Measurements from ENCODE around the gene TRMU.

TRMU gene

DNA sequence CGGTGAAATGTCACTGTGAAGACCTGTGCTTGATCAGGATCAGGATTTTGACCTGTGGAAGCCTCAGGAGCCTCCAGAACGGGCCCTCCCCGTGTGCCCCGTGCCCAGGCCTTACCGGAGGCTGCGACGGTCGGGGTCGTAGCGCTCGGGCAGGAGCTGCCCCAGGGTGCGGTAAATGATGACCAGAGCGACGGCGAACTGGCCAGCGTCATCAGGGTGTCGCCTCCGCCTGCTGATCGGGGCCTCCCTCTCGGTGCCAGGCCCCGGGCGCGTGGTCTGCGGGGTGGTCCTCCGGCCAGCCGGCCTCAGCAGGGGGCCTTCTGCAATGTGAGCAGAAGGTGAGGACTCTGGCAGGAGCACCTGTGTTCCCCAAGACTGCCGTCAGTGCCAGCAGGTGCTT is 46.2 kb downstream of the TRMU start:
- no peak for TF ChIP-seq RAD21 (IDR thresholded peaks at IDR 0.05; ENCODE audit: low read depth)
- no peak for TF ChIP-seq ZBTB7A (IDR thresholded peaks at IDR 0.05; ENCODE audit: low read depth)
- TF ChIP-seq, protein P1, sequence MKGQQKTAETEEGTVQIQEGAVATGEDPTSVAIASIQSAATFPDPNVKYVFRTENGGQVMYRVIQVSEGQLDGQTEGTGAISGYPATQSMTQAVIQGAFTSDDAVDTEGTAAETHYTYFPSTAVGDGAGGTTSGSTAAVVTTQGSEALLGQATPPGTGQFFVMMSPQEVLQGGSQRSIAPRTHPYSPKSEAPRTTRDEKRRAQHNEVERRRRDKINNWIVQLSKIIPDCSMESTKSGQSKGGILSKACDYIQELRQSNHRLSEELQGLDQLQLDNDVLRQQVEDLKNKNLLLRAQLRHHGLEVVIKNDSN (IDR thresholded peaks at IDR 0.05): no peak

- no peak for TF ChIP-seq ZBTB7A (IDR thresholded peaks at IDR 0.05; ENCODE audit: low read depth)
- no peak for TF ChIP-seq EGR1 (IDR thresholded peaks at IDR 0.05)
- no peak for TF ChIP-seq RAD21 (IDR thresholded peaks at IDR 0.05; ENCODE audit: low read depth)
- no peak for TF ChIP-seq TAF1 (IDR thresholded peaks at IDR 0.05; ENCODE audit: low read depth)
- no peak for TF ChIP-seq TCF12 (IDR thresholded peaks at IDR 0.05; ENCODE audit: low read depth)
- TF ChIP-seq, protein P2, sequence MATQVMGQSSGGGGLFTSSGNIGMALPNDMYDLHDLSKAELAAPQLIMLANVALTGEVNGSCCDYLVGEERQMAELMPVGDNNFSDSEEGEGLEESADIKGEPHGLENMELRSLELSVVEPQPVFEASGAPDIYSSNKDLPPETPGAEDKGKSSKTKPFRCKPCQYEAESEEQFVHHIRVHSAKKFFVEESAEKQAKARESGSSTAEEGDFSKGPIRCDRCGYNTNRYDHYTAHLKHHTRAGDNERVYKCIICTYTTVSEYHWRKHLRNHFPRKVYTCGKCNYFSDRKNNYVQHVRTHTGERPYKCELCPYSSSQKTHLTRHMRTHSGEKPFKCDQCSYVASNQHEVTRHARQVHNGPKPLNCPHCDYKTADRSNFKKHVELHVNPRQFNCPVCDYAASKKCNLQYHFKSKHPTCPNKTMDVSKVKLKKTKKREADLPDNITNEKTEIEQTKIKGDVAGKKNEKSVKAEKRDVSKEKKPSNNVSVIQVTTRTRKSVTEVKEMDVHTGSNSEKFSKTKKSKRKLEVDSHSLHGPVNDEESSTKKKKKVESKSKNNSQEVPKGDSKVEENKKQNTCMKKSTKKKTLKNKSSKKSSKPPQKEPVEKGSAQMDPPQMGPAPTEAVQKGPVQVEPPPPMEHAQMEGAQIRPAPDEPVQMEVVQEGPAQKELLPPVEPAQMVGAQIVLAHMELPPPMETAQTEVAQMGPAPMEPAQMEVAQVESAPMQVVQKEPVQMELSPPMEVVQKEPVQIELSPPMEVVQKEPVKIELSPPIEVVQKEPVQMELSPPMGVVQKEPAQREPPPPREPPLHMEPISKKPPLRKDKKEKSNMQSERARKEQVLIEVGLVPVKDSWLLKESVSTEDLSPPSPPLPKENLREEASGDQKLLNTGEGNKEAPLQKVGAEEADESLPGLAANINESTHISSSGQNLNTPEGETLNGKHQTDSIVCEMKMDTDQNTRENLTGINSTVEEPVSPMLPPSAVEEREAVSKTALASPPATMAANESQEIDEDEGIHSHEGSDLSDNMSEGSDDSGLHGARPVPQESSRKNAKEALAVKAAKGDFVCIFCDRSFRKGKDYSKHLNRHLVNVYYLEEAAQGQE (IDR thresholded peaks at IDR 0.05; ENCODE audit: low read depth): no peak
- TF ChIP-seq, protein P3, sequence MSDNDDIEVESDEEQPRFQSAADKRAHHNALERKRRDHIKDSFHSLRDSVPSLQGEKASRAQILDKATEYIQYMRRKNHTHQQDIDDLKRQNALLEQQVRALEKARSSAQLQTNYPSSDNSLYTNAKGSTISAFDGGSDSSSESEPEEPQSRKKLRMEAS (IDR thresholded peaks at IDR 0.05): no peak
- TF ChIP-seq CREB1 (IDR thresholded peaks at IDR 0.05; ENCODE audit: low read depth): no peak
Measured at GRCh38 chr22:46382524-46382923, 47.0 kb downstream of the TRMU start.

DNA sequence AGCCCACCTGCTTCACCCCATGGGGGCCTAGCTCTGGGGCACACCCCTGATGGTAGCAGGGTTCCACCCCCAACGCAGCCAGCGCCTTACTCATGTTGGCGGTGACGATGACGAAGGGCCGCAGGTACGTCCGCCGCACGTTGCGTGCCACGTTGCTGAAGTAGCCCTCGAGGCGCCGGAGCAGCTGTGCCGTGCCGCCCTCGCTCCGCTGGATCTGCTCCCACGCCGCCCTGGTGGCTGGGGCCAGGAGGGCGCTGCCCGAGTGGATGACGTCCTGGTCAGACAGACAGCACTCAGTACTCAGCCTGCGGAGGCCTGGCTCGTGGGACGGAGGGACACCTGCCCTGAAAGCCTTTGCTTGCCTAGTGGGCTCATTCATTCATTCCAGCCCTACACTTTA is 50.8 kb downstream of the TRMU start:
- TF ChIP-seq, protein P1 (IDR thresholded peaks at IDR 0.05): no peak
- TF ChIP-seq TCF12 (IDR thresholded peaks at IDR 0.05; ENCODE audit: low read depth): no peak
- TF ChIP-seq, protein P3 (IDR thresholded peaks at IDR 0.05): no peak
- TF ChIP-seq YY1 (IDR thresholded peaks at IDR 0.05; ENCODE audit: low read depth): no peak
- TF ChIP-seq TAF1 (IDR thresholded peaks at IDR 0.05; ENCODE audit: low read depth): no peak
- no peak for TF ChIP-seq CREB1 (IDR thresholded peaks at IDR 0.05; ENCODE audit: low read depth)
- TF ChIP-seq, protein P2 (IDR thresholded peaks at IDR 0.05; ENCODE audit: low read depth): no peak
- TF ChIP-seq CEBPB (IDR thresholded peaks at IDR 0.05): no peak
- TF ChIP-seq FOXM1 (IDR thresholded peaks at IDR 0.05; ENCODE audit: borderline replicate concordance, low read depth): no peak

GRCh38 chr22:46387748-46388147 is 52.2 kb downstream of the TRMU start:
- no peak for TF ChIP-seq CREB1 (IDR thresholded peaks at IDR 0.05; ENCODE audit: low read depth)
- no peak for TF ChIP-seq TAF1 (IDR thresholded peaks at IDR 0.05; ENCODE audit: low read depth)
- TF ChIP-seq EGR1 (IDR thresholded peaks at IDR 0.05): no peak
- TF ChIP-seq NFIC (IDR thresholded peaks at IDR 0.05): no peak
- TF ChIP-seq YY1 (IDR thresholded peaks at IDR 0.05; ENCODE audit: low read depth): no peak
- no peak for TF ChIP-seq CEBPB (IDR thresholded peaks at IDR 0.05)
- TF ChIP-seq TCF12 (IDR thresholded peaks at IDR 0.05; ENCODE audit: low read depth): no peak
- no peak for TF ChIP-seq FOXM1 (IDR thresholded peaks at IDR 0.05; ENCODE audit: borderline replicate concordance, low read depth)

- no peak for TF ChIP-seq ZBTB7A (IDR thresholded peaks at IDR 0.05; ENCODE audit: low read depth)
- no peak for TF ChIP-seq EGR1 (IDR thresholded peaks at IDR 0.05)
- TF ChIP-seq, protein P1 (IDR thresholded peaks at IDR 0.05): no peak
- TF ChIP-seq FOXM1 (IDR thresholded peaks at IDR 0.05; ENCODE audit: borderline replicate concordance, low read depth): no peak
- no peak for TF ChIP-seq CREB1 (IDR thresholded peaks at IDR 0.05; ENCODE audit: low read depth)
- TF ChIP-seq, protein P3 (IDR thresholded peaks at IDR 0.05): no peak
- TF ChIP-seq RAD21 (IDR thresholded peaks at IDR 0.05; ENCODE audit: low read depth): no peak
- no peak for TF ChIP-seq TCF12 (IDR thresholded peaks at IDR 0.05; ENCODE audit: low read depth)
- TF ChIP-seq, protein P2 (IDR thresholded peaks at IDR 0.05; ENCODE audit: low read depth): no peak
- no peak for TF ChIP-seq TAF1 (IDR thresholded peaks at IDR 0.05; ENCODE audit: low read depth)
- no peak for TF ChIP-seq TEAD4 (IDR thresholded peaks at IDR 0.05)
- TF ChIP-seq NFIC (IDR thresholded peaks at IDR 0.05): no peak
- no peak for TF ChIP-seq EP300 (IDR thresholded peaks at IDR 0.05; ENCODE audit: borderline replicate concordance)
- TF ChIP-seq YY1 (IDR thresholded peaks at IDR 0.05; ENCODE audit: low read depth): no peak
- TF ChIP-seq CEBPB (IDR thresholded peaks at IDR 0.05): no peak
Measured at GRCh38 chr22:46388647-46389046, 53.1 kb downstream of the TRMU start.

Measured in Ishikawa (cell line).